OCI-LY3 (cell line): ENCODE measurements around the gene TMC6.
A peak's percentile ranks its signal among the peaks of the same experiment; 100 is the strongest.

ENCODE experiments used
- EZH2phosphoT487 ChIP-seq: fragments of 200-600 bp; shearing (Covaris generic); IDR thresholded peaks from 2 replicates; pipeline ENCODE4 v1.6.1; 2018; ENCODE audit warnings: antibody characterized with exemption, mixed run types, low read depth
- TF ChIP-seq, protein P1 (sequence below): fragments of 200-600, 300-600 bp; sonication (generic); IDR thresholded peaks from 2 replicates; pipeline ENCODE4 v1.5.1; 2014; ENCODE audit warnings: antibody characterized with exemption, low read length, low read depth

- no peak for TF ChIP-seq EZH2phosphoT487
- TF ChIP-seq, protein P1, sequence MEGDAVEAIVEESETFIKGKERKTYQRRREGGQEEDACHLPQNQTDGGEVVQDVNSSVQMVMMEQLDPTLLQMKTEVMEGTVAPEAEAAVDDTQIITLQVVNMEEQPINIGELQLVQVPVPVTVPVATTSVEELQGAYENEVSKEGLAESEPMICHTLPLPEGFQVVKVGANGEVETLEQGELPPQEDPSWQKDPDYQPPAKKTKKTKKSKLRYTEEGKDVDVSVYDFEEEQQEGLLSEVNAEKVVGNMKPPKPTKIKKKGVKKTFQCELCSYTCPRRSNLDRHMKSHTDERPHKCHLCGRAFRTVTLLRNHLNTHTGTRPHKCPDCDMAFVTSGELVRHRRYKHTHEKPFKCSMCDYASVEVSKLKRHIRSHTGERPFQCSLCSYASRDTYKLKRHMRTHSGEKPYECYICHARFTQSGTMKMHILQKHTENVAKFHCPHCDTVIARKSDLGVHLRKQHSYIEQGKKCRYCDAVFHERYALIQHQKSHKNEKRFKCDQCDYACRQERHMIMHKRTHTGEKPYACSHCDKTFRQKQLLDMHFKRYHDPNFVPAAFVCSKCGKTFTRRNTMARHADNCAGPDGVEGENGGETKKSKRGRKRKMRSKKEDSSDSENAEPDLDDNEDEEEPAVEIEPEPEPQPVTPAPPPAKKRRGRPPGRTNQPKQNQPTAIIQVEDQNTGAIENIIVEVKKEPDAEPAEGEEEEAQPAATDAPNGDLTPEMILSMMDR = peak; percentile 88
These were observed 48.0 kb upstream of the TMC6 start for GRCh38 chr17:78176548-78177025.
